CD4-positive, CD25-positive, alpha-beta regulatory T cell (primary cell): ENCODE measurements around the gene ABCC9. TPM values are rescaled to one million over a fixed set of nuclear protein-coding genes. Genes with fewer than 3 reads are reported as not detected.
"Not testable (repeated sequence)": the region's sequence is repeated elsewhere in the genome, so short reads cannot be mapped to it uniquely, and the experiment has no call there.

Source experiments
- ATAC-seq, 2 donors: fragments of 150-1000 bp; cut with Tn5 transposase; one replicate each; pipeline ENCODE4 v1.10.0; 2021; ENCODE audit warnings: low read depth in 2 of 2, moderate number of reproducible peaks in 2 of 2, moderate library complexity in 1 of 2
- DNase-seq, 3 donors: peaks; one replicate each; pipeline versions ENCODE4 v3.0.0 to v3.0.0-alpha.2; 2012 to 2022; ENCODE audit warnings: mixed read lengths in 1 of 3
- H3K27ac ChIP-seq: one replicate; pipeline ENCODE4 v1.7.0; 2013; ENCODE audit warnings: mild to moderate bottlenecking, low read length; ENCODE audit not compliant: insufficient read depth, poor library complexity, severe bottlenecking
- H3K27me3 ChIP-seq: one replicate; pipeline ENCODE4 v1.7.0; 2013; ENCODE audit warnings: low read length; ENCODE audit not compliant: control insufficient read depth, insufficient read depth
- H3K36me3 ChIP-seq: one replicate; pipeline ENCODE4 v1.7.0; 2013; ENCODE audit warnings: mild to moderate bottlenecking, low read length, moderate library complexity; ENCODE audit not compliant: control insufficient read depth, insufficient read depth
- H3K4me1 ChIP-seq: 2 replicates; pipeline ENCODE4 v1.7.0; 2013; ENCODE audit warnings: mild to moderate bottlenecking, low read length; ENCODE audit not compliant: insufficient read depth, control insufficient read depth, poor library complexity, severe bottlenecking
- H3K4me3 ChIP-seq: one replicate; pipeline ENCODE4 v1.7.0; 2013; ENCODE audit warnings: low read depth, mild to moderate bottlenecking, low read length, moderate library complexity
- H3K9me3 ChIP-seq, 2 experiments: 1 replicate in 1 of 2; 2 replicates in 1 of 2; pipeline ENCODE4 v1.7.0; 2013; ENCODE audit warnings: low read length in 2 of 2, mild to moderate bottlenecking in 1 of 2, moderate library complexity in 1 of 2; ENCODE audit not compliant: control insufficient read depth in 2 of 2
- H3K27ac Mint-ChIP-seq, 3 donors: one replicate each; pipeline ENCODE4 v1.8.0; 2020 to 2022; ENCODE audit warnings: mild to moderate bottlenecking in 3 of 3, mixed read lengths in 3 of 3, moderate library complexity in 2 of 3
- H3K27me3 Mint-ChIP-seq: one replicate; pipeline ENCODE4 v1.8.0; 2022; ENCODE audit warnings: mild to moderate bottlenecking, mixed read lengths
- H3K36me3 Mint-ChIP-seq: one replicate; pipeline ENCODE4 v1.8.0; 2020; ENCODE audit warnings: mixed read lengths
- H3K4me1 Mint-ChIP-seq, 4 donors: one replicate each; pipeline ENCODE4 v1.8.0; 2020 to 2022; ENCODE audit warnings: mixed read lengths in 4 of 4, mild to moderate bottlenecking in 1 of 4
- H3K4me3 Mint-ChIP-seq, 4 donors: one replicate each; pipeline ENCODE4 v1.8.0; 2020 to 2022; ENCODE audit warnings: mild to moderate bottlenecking in 4 of 4, mixed read lengths in 4 of 4, moderate library complexity in 3 of 4
- H3K9me3 Mint-ChIP-seq, 7 donors: one replicate each; pipeline ENCODE4 v1.8.0; 2020 to 2022; ENCODE audit warnings: mixed read lengths in 7 of 7, mild to moderate bottlenecking in 3 of 7, moderate library complexity in 2 of 7
- polyA plus RNA-seq, 4 donors: library from polyadenylated mRNA; unstranded; fragments of 300-500 nt; fragmentation: Illumina TruSeq; gene quantifications; one replicate each; pipeline ENCODE4 v1.2.3, GENCODE V29; 2021
- total RNA-seq: library from RNA; stranded (reverse); gene quantifications from one replicate; pipeline ENCODE4 v1.2.3, GENCODE V29; 2022

Gene ABCC9
- total and polyA plus RNA-seq, 5 donors from 2014 or later = not detected

DNA sequence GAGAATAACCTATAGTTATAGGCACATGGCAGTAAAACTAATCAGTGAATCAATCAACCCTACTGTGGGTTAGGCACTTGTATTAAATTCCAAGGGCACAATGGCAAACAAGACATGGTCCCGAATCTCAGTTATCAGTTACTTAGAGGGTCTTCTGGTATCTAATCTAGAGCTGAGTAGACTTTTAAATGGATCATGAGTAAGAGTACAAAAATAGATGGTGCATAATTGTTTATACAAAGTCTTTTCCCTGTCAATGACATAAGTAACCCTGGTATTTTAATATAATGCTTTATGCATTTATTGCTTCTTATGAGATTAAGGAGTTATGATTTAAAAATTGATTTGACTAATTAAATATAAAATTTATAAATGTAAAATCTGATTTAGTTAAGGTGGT, 143.7 kb downstream of the ABCC9 start:
- Mint-ChIP-seq H3K27ac (no peak overlapping the region), H3K36me3 (no peaks in the 10 kb centered on the region), H3K4me1 (no peaks in the 10 kb centered on the region), H3K27me3 (peaks cover 8% of the 10 kb centered on the region), H3K4me3 (no peak overlapping the region), H3K9me3 (peaks cover 0 to 3% (median 0%) of the 10 kb centered on the region in 7 donors)
- no peak for ATAC-seq
- Histone ChIP-seq H3K4me1 (no peaks in the 10 kb centered on the region), H3K9me3 (no peaks in the 10 kb centered on the region), H3K4me3 (no peak overlapping the region), H3K36me3 (no peaks in the 10 kb centered on the region), H3K27me3 (no peaks in the 10 kb centered on the region), H3K27ac (no peak overlapping the region)
- no peak for DNase-seq

DNA sequence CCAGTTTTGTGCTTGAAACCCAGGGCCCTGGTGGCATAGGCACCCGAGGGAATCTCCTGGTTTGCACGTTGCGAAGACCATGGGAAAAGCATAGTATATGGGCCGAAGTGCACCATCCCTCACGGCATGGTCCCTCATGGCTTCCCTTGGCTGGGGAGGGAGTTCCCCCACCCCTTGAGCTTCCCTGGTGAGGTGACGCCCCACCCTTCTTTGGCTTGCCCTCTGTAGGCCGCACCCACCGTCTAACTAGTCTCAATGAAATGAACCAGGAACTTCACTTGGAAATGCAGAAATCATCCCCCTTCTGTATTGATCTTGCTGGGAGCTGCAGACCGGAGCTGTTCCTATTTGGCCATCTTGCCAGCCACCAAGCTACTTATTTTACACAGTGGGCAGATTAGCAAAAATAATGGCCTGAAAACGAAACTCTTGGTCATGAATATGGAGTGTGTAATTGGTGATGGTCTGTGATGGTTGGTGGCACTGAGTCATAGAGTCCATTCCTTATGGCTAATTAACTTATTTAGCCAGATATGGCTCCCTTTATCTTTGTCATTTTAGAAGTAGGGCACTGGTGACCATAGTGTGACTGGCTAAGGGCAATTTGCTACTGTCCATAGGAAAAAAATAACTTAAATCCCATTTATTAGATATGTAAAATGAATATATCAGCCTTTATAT, 145.4 kb downstream of the ABCC9 start:
- no peaks in the 10 kb centered on the region for H3K9me3 ChIP-seq
- H3K27me3 Mint-ChIP-seq = peaks cover 11% of the 10 kb centered on the region
- H3K36me3 Mint-ChIP-seq = no peaks in the 10 kb centered on the region
- DNase-seq = no peak
- H3K9me3 Mint-ChIP-seq = peaks cover 0 to 5% (median 1%) of the 10 kb centered on the region in 7 donors
- no peak overlapping the region for H3K4me3 Mint-ChIP-seq
- H3K27ac Mint-ChIP-seq = no peak overlapping the region
- no peaks in the 10 kb centered on the region for H3K4me1 Mint-ChIP-seq
- no peaks in the 10 kb centered on the region for H3K4me1 ChIP-seq
- H3K36me3 ChIP-seq = no peaks in the 10 kb centered on the region
- no peaks in the 10 kb centered on the region for H3K27me3 ChIP-seq
- no peak overlapping the region for H3K4me3 ChIP-seq
- no peak overlapping the region for H3K27ac ChIP-seq
- no peak for ATAC-seq

DNA sequence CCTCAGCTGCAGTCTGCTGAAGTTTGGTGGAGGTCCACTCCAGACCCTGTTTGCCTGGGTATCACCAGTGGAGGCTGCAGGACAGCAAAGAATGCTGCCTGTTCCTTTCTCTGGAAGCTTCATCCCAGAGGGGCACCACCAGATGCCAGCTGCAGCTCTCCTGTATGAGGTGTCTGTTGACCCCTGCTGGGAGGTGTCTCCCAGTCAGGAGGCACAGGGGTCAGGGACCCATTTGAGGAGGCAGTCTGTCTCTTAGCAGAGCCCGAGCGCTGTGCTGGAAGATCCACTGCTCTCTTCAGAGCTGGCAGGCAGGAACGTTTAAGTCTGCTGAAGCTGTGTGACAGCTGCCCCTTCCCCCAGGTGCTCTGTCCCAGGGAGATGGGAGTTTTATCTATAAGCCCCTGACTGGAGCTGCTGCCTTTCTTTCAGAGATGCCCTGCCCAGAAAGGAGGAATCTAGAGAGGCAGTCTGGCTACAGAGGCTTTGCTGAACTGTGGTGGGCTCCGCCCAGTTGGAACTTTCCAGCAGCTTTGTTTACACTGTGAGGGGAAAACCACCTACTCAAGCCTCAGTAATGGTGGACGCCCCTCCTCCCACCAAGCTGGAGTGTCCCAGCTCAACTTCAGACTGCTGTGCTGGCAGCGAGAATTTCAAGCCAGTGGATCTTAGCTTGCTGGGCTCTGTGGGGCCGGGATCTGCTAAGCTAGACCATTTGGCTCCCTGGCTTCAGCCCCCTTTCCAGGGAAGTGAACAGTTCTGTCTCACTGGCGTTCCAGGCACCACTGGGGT, 146.2 kb downstream of the ABCC9 start:
- ATAC-seq, H3K27me3 ChIP-seq, H3K36me3 Mint-ChIP-seq, H3K9me3 Mint-ChIP-seq, H3K4me1 Mint-ChIP-seq, H3K4me1 ChIP-seq, H3K27ac Mint-ChIP-seq, DNase-seq, H3K4me3 Mint-ChIP-seq, H3K36me3 ChIP-seq, H3K4me3 ChIP-seq, H3K27ac ChIP-seq, H3K9me3 ChIP-seq: not testable (repeated sequence)
- H3K27me3 Mint-ChIP-seq = peaks cover 15% of the 10 kb centered on the region

DNA sequence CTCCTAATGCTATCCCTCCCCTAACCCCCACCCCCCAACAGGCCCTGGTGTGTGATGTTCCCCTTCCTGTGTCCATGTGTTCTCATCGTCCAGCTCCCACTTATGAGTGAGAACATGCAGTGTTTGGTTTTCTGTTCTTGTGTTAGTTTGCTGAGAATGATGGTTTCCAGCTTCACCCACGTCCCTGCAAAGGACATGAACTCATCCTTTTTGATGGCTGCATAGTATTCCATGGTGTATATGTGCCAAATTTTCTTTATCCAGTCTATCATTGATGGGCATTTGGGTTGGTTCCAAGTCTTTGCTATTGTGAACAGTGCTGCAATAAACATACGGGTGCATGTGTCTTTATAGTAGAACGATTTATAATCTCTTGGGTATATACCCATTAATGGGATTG, 151.5 kb downstream of the ABCC9 start:
- H3K36me3 ChIP-seq, H3K4me3 ChIP-seq, H3K27ac Mint-ChIP-seq, H3K9me3 Mint-ChIP-seq, H3K4me1 Mint-ChIP-seq, H3K9me3 ChIP-seq, H3K27me3 ChIP-seq, H3K27ac ChIP-seq, DNase-seq, H3K4me1 ChIP-seq, H3K4me3 Mint-ChIP-seq, ATAC-seq, H3K36me3 Mint-ChIP-seq: not testable (repeated sequence)
- H3K27me3 Mint-ChIP-seq = peaks cover 17% of the 10 kb centered on the region

DNA sequence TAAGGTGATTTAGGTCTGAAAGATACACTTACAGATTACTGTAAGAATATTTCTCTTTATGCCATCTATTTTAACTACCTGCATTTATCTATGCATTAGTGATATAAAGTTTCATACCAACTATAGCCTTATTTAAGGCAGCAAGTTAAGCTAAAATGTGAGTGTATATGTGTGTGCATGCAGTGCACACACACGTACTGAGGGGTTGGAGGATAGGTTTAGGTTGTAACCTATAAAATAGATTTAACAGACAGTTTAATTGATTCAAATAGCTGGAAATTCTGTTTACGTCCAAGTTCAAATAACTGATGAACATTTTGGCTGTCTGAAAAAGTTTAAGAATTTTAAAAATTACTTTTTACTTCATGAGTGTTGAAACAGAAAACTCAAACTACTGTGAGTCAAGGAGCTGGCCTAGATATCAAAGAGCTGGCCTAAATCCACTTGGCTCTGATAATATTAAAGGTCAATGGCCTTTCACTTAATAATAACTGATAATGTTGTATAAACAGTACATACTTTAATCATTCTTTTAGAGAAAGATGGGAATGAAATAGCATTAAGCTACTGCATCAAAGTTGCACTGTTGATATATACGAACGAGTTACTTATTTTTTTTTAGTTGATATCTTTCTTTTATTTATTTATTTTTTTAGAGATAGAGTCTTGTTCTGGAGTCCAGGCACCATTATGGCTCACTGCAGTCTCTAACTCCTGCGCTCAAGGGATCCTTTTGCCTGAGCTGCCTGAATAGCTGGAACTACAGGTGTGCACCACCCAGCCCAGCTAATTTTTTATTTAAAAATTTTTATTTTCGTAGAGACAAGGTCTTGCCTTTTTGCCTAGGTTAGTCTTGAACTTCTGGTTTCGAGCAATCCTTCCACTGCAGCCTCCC, 152.9 kb downstream of the ABCC9 start:
- Histone ChIP-seq H3K4me1 (no peaks in the 10 kb centered on the region), H3K9me3 (no peaks in the 10 kb centered on the region), H3K36me3 (no peaks in the 10 kb centered on the region), H3K27me3 (no peaks in the 10 kb centered on the region), H3K4me3 (no peak overlapping the region), H3K27ac (no peak overlapping the region)
- H3K9me3 Mint-ChIP-seq = peaks cover 0 to 5% (median 2%) of the 10 kb centered on the region in 7 donors
- H3K27ac Mint-ChIP-seq = no peak overlapping the region
- no peaks in the 10 kb centered on the region for H3K36me3 Mint-ChIP-seq
- ATAC-seq (no peak), DNase-seq (no peak)
- no peak overlapping the region for H3K4me3 Mint-ChIP-seq
- no peaks in the 10 kb centered on the region for H3K4me1 Mint-ChIP-seq
- H3K27me3 Mint-ChIP-seq = peaks cover 12% of the 10 kb centered on the region

DNA sequence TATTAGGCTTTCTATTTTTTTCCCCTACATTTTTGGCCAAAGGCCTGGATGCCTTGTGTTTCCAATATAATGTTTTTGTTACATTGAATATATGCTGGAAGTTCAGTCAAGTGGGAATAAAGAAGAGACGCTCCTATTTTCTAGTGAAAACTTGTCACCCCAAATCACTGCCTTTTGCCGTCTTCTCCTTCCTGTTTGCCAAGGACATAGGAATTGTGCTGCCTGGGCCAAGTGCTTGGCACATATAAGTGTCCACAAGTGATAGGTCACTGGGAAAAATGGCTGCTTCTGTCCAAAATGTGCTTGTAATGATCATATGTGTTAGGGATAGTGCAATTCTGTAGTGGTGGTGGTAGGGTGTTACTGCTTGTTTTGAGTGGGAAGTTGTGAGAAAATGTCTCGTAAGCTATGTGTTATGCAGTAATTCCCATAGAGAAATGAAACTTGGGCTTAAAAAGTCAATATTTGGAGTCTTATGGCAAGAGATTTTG, 155.1 kb downstream of the ABCC9 start:
- H3K27me3 Mint-ChIP-seq = peaks cover 6% of the 10 kb centered on the region

DNA sequence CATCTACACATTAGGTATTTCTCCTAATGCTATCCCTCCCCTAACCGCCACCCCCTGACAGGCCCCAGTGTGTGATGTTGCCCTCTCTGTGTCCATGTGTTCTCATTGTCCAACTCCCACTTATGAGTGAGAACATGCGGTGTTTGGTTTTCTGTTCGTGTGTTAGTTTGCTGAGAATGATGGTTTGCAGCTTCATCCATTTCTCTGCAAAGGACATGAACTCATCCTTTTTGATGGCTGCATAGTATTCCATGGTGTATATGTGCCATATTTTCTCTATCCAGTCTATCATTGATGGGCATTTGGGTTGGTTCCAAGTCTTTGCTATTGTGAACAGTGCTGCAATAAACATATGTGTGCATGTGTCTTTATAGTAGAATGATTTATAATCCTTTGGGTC, 158.5 kb downstream of the ABCC9 start:
- H3K36me3 ChIP-seq, ATAC-seq, H3K9me3 ChIP-seq, H3K4me3 ChIP-seq, H3K9me3 Mint-ChIP-seq, H3K36me3 Mint-ChIP-seq, H3K4me3 Mint-ChIP-seq, H3K27me3 ChIP-seq, H3K27ac ChIP-seq, H3K4me1 Mint-ChIP-seq, H3K4me1 ChIP-seq, DNase-seq, H3K27ac Mint-ChIP-seq: not testable (repeated sequence)
- peaks cover 15% of the 10 kb centered on the region for H3K27me3 Mint-ChIP-seq

More for the DNA sequence above, 155.1 kb downstream of the ABCC9 start:
- no peak for DNase-seq
- Mint-ChIP-seq H3K4me3 (no peak overlapping the region), H3K36me3 (no peaks in the 10 kb centered on the region), H3K9me3 (peaks cover 0 to 4% (median 2%) of the 10 kb centered on the region in 7 donors), H3K4me1 (no peaks in the 10 kb centered on the region), H3K27ac (no peak overlapping the region)
- Histone ChIP-seq H3K4me3 (no peak overlapping the region), H3K4me1 (no peaks in the 10 kb centered on the region), H3K36me3 (no peaks in the 10 kb centered on the region), H3K27me3 (no peaks in the 10 kb centered on the region), H3K9me3 (no peaks in the 10 kb centered on the region), H3K27ac (no peak overlapping the region)
- ATAC-seq = no peak
